HFF-Myc (cell line): ENCODE data around the gene SNAP47.

Experiments used
- DNase-seq: peaks from one replicate; pipeline ENCODE4 v3.0.0-alpha.2; 2011; ENCODE audit warnings: low read depth; ENCODE audit errors: extremely low read depth
- H3K4me3 ChIP-seq: replicated peaks from 2 replicates; pipeline ENCODE4 v1.5.1; 2011; ENCODE audit warnings: low read depth, mild to moderate bottlenecking, control low read depth, low read length
- CTCF ChIP-seq: IDR thresholded peaks from 2 replicates; pipeline ENCODE4 v1.5.1; 2012; ENCODE audit warnings: mild to moderate bottlenecking, low read depth, low read length, control low read depth; ENCODE audit errors: missing control alignments

The SNAP47 gene

GRCh38 chr1:227749225-227749624, 14.0 kb downstream of the SNAP47 start:
- H3K4me3 ChIP-seq: no peak overlapping the region
- DNase-seq: no peak
- no peak for TF ChIP-seq CTCF

- no peak for TF ChIP-seq CTCF
- no peak for DNase-seq
- no peak overlapping the region for H3K4me3 ChIP-seq
Measured at GRCh38 chr1:227749916-227750710, 14.9 kb downstream of the SNAP47 start.

GRCh38 chr1:227753999-227754711, 18.9 kb downstream of the SNAP47 start:
- no peak for DNase-seq
- no peak for TF ChIP-seq CTCF
- no peak overlapping the region for H3K4me3 ChIP-seq

GRCh38 chr1:227754958-227755357, 19.7 kb downstream of the SNAP47 start:
- no peak for TF ChIP-seq CTCF
- H3K4me3 ChIP-seq: no peak overlapping the region
- DNase-seq: no peak

GRCh38 chr1:227756172-227756959, 21.1 kb downstream of the SNAP47 start:
- H3K4me3 ChIP-seq: no peak overlapping the region
- DNase-seq: no peak
- no peak for TF ChIP-seq CTCF

DNA sequence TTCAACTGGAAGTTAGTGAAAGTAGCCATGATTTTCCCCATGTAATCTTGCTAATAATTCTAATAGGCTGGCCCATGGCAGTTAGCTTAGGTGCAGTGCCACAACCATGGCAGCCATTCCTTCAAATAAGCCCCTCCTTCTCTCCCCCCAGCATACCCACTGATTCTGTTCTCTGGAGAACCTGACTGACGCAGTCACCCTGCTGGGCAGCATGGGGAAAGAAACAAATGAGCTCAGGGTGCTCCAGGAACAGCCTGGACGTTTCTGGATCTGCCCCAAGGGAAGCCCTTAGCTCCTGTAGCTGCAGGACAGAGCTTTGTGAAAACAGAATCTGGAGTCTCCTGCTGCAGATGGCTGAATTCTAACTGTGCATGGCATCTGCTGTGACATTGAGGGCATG, 22.5 kb downstream of the SNAP47 start:
- no peak for DNase-seq
- H3K4me3 ChIP-seq: no peak overlapping the region
- TF ChIP-seq CTCF: no peak
